ENCODE results near the gene SPTBN4.

DNA sequence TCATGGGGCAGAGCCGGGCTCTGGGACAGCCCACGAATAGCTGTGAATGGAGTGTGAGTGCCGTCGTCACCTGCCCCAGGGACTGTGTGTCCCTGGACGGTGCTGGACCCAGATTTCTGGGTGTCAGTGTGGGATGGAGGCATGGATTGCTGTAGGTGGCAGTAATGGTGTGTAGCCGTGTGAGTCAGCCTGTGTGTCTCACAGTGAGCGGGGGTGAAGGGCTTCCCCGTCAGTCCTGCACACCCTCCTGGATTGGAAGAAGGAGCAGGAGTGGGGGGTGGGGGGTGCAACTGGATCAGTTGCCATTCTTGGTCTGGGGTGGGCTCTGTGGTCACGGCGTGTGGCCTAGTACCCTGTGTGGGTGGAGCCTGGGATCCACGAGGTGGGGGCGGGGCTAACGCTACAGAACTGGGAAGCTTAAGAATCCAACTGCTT, 127.9 kb downstream of the SPTBN4 start:
- TF ChIP-seq, protein P1, sequence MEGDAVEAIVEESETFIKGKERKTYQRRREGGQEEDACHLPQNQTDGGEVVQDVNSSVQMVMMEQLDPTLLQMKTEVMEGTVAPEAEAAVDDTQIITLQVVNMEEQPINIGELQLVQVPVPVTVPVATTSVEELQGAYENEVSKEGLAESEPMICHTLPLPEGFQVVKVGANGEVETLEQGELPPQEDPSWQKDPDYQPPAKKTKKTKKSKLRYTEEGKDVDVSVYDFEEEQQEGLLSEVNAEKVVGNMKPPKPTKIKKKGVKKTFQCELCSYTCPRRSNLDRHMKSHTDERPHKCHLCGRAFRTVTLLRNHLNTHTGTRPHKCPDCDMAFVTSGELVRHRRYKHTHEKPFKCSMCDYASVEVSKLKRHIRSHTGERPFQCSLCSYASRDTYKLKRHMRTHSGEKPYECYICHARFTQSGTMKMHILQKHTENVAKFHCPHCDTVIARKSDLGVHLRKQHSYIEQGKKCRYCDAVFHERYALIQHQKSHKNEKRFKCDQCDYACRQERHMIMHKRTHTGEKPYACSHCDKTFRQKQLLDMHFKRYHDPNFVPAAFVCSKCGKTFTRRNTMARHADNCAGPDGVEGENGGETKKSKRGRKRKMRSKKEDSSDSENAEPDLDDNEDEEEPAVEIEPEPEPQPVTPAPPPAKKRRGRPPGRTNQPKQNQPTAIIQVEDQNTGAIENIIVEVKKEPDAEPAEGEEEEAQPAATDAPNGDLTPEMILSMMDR (conservative IDR thresholded peaks at IDR 0.05; ENCODE audit: low read depth, low read length): peak; percentile 28; the same call in 1 of the 2 replicates
- TF ChIP-seq, protein P2, sequence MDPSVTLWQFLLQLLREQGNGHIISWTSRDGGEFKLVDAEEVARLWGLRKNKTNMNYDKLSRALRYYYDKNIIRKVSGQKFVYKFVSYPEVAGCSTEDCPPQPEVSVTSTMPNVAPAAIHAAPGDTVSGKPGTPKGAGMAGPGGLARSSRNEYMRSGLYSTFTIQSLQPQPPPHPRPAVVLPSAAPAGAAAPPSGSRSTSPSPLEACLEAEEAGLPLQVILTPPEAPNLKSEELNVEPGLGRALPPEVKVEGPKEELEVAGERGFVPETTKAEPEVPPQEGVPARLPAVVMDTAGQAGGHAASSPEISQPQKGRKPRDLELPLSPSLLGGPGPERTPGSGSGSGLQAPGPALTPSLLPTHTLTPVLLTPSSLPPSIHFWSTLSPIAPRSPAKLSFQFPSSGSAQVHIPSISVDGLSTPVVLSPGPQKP (IDR thresholded peaks at IDR 0.05; ENCODE audit: borderline replicate concordance, low read depth, low read length): no peak
- no peak for TF ChIP-seq MAFK (IDR thresholded peaks at IDR 0.05; ENCODE audit: low read depth, low read length)
- TF ChIP-seq POLR2A (IDR thresholded peaks at IDR 0.05; ENCODE audit: low read depth, low read length): no peak
- no peak for TF ChIP-seq SMC3 (IDR thresholded peaks at IDR 0.05; ENCODE audit: low read depth, low read length)
- no peak for TF ChIP-seq NFE2L2 (IDR thresholded peaks at IDR 0.05; ENCODE audit: low read depth, low read length)
- no peak for TF ChIP-seq MXI1 (IDR thresholded peaks at IDR 0.05; ENCODE audit: borderline replicate concordance, low read depth, low read length)
- TF ChIP-seq RAD21 (IDR thresholded peaks at IDR 0.05; ENCODE audit: low read length): no peak; the same call in 1 of the 2 replicates
